IMR-90 (cell line): ENCODE results near the gene GCLC.

Experiments used
- BHLHE40 ChIP-seq: fragments of 150-350 bp; IDR thresholded peaks from 2 replicates; pipeline ENCODE4 v1.6.1; 2016; ENCODE audit warnings: mild to moderate bottlenecking, low read depth, low read length
- CTCF ChIP-seq: conservative IDR thresholded peaks from 2 replicates; pipeline ENCODE4 v1.5.1; 2012; ENCODE audit warnings: mild to moderate bottlenecking, low read depth, low read length, improper control_type of control experiment
- FOS ChIP-seq: fragments of 150-350 bp; IDR thresholded peaks from 2 replicates; pipeline ENCODE4 v1.6.1; 2016; ENCODE audit warnings: low read depth, low read length
- MAFK ChIP-seq: IDR thresholded peaks from 2 replicates; pipeline ENCODE4 v1.6.1; 2012; ENCODE audit warnings: low read depth, low read length, improper control_type of control experiment
- POLR2A ChIP-seq: IDR thresholded peaks from 2 replicates; pipeline ENCODE4 v1.6.1; 2012; ENCODE audit warnings: mild to moderate bottlenecking, low read depth, low read length

GRCh38 chr6:53512626-53513025 is 32.3 kb downstream of the GCLC start:
- TF ChIP-seq CTCF (no peak), BHLHE40 (no peak), POLR2A (no peak), FOS (no peak), MAFK (no peak)
